IMR-90 (cell line): Measurements from ENCODE around the gene RALGAPA1.

Experiments
- BHLHE40 ChIP-seq: fragments of 150-350 bp; IDR thresholded peaks from 2 replicates; pipeline ENCODE4 v1.6.1; 2016; ENCODE audit warnings: mild to moderate bottlenecking, low read depth, low read length
- CEBPB ChIP-seq: IDR thresholded peaks from 2 replicates; pipeline ENCODE4 v1.6.1; 2012; ENCODE audit warnings: low read depth, low read length, improper control_type of control experiment
- CHD1 ChIP-seq: IDR thresholded peaks from 2 replicates; pipeline ENCODE4 v1.6.1; 2012; ENCODE audit warnings: low read depth, low read length, improper control_type of control experiment
- MAFK ChIP-seq: IDR thresholded peaks from 2 replicates; pipeline ENCODE4 v1.6.1; 2012; ENCODE audit warnings: low read depth, low read length, improper control_type of control experiment
- POLR2A ChIP-seq: IDR thresholded peaks from 2 replicates; pipeline ENCODE4 v1.6.1; 2012; ENCODE audit warnings: mild to moderate bottlenecking, low read depth, low read length
- RAD21 ChIP-seq: IDR thresholded peaks from 2 replicates; pipeline ENCODE4 v1.6.1; 2012; ENCODE audit warnings: low read length, improper control_type of control experiment
- RFX5 ChIP-seq: IDR thresholded peaks from 2 replicates; pipeline ENCODE4 v1.8.0; 2012; ENCODE audit warnings: low read depth, mild to moderate bottlenecking, low read length, moderate library complexity
- SMC3 ChIP-seq: fragments of 150-350 bp; IDR thresholded peaks from 2 replicates; pipeline ENCODE4 v1.6.1; 2016; ENCODE audit warnings: low read depth, mild to moderate bottlenecking, antibody characterized with exemption, low read length, moderate library complexity
- TF ChIP-seq, protein P1 (sequence below): conservative IDR thresholded peaks from 2 replicates; pipeline ENCODE4 v1.5.1; 2012; ENCODE audit warnings: mild to moderate bottlenecking, low read depth, low read length, improper control_type of control experiment
- TF ChIP-seq, protein P2 (sequence below): fragments of 150-350 bp; IDR thresholded peaks from 2 replicates; pipeline ENCODE4 v1.6.1; 2017; ENCODE audit warnings: mild to moderate bottlenecking, antibody characterized with exemption, low read length, low read depth
- TF ChIP-seq, protein P3 (sequence below): fragments of 150-350 bp; IDR thresholded peaks from 2 replicates; pipeline ENCODE4 v1.6.1; 2016; ENCODE audit warnings: low read depth, mild to moderate bottlenecking, low read length, moderate library complexity, borderline replicate concordance

DNA sequence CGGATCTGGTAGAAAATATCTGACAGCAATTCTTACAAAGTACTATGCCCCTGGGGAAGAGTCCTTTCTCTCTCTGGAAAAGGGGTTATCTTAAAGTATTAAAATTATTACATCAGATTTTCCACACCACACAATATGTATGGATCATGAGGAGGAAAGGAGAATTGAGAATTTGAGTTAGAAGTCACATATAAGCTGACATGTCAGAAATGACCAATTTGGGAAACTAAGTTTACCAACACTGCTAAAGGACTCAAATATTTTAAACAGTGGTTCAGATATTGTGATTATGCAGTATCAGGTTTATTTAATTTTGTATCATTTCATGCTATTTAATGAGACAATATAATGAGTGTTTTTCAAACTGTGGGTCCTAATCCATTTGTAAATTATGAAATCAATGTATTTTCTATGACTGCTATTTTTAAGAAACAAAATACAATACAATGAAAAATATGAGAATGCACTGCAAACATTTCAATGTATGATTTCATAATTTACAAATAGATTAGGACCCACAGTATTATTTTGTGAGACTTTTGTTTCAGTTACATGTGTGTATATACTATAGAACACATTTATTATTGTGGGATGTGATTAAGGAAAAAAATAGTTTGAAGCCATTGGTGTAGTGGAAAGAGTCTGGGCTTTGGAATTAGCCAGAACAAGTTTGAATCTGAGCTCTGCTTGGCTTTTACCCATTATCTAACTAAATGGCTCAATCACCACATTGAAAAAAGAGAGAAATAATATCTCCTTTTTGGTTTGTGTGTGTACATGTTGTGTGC is 276.9 kb downstream of the RALGAPA1 start:
- TF ChIP-seq, protein P1, sequence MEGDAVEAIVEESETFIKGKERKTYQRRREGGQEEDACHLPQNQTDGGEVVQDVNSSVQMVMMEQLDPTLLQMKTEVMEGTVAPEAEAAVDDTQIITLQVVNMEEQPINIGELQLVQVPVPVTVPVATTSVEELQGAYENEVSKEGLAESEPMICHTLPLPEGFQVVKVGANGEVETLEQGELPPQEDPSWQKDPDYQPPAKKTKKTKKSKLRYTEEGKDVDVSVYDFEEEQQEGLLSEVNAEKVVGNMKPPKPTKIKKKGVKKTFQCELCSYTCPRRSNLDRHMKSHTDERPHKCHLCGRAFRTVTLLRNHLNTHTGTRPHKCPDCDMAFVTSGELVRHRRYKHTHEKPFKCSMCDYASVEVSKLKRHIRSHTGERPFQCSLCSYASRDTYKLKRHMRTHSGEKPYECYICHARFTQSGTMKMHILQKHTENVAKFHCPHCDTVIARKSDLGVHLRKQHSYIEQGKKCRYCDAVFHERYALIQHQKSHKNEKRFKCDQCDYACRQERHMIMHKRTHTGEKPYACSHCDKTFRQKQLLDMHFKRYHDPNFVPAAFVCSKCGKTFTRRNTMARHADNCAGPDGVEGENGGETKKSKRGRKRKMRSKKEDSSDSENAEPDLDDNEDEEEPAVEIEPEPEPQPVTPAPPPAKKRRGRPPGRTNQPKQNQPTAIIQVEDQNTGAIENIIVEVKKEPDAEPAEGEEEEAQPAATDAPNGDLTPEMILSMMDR: no peak
- TF ChIP-seq SMC3 (no peak), BHLHE40 (no peak), POLR2A (no peak), CHD1 (no peak), CEBPB (no peak), MAFK (no peak), RFX5 (no peak), RAD21 (no peak)
- TF ChIP-seq, protein P2, sequence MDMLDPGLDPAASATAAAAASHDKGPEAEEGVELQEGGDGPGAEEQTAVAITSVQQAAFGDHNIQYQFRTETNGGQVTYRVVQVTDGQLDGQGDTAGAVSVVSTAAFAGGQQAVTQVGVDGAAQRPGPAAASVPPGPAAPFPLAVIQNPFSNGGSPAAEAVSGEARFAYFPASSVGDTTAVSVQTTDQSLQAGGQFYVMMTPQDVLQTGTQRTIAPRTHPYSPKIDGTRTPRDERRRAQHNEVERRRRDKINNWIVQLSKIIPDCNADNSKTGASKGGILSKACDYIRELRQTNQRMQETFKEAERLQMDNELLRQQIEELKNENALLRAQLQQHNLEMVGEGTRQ: no peak
- TF ChIP-seq, protein P3, sequence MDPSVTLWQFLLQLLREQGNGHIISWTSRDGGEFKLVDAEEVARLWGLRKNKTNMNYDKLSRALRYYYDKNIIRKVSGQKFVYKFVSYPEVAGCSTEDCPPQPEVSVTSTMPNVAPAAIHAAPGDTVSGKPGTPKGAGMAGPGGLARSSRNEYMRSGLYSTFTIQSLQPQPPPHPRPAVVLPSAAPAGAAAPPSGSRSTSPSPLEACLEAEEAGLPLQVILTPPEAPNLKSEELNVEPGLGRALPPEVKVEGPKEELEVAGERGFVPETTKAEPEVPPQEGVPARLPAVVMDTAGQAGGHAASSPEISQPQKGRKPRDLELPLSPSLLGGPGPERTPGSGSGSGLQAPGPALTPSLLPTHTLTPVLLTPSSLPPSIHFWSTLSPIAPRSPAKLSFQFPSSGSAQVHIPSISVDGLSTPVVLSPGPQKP: no peak
